GM21529 (cell line): ENCODE data around the gene ARHGAP26.
A peak's percentile ranks its signal among the peaks of the same experiment; 100 is the strongest.

Experiments used
- ATAC-seq: cut with Tn5 transposase; IDR thresholded peaks from one replicate; pipeline ENCODE4 v1.9.1; 2021; ENCODE audit not compliant: unreplicated experiment

ARHGAP26 gene

GRCh38 chr5:142844866-142845265 is 74.7 kb downstream of the ARHGAP26 start:
- ATAC-seq: no peak

- peak; percentile 58 for ATAC-seq
These were observed 75.3 kb downstream of the ARHGAP26 start for GRCh38 chr5:142845402-142845921.

- ATAC-seq: peak; percentile 40
These were observed 75.8 kb downstream of the ARHGAP26 start for GRCh38 chr5:142845954-142846398.

- no peak for ATAC-seq
These were observed 76.2 kb downstream of the ARHGAP26 start for GRCh38 chr5:142846406-142846805.

GRCh38 chr5:142847898-142848790 is 78.0 kb downstream of the ARHGAP26 start:
- no peak for ATAC-seq

- ATAC-seq: no peak
These were observed 79.3 kb downstream of the ARHGAP26 start for GRCh38 chr5:142849466-142849865.

GRCh38 chr5:142849880-142850279 is 79.7 kb downstream of the ARHGAP26 start:
- ATAC-seq: no peak

GRCh38 chr5:142851731-142852130 is 81.6 kb downstream of the ARHGAP26 start:
- ATAC-seq: no peak

GRCh38 chr5:142852416-142853198 is 82.4 kb downstream of the ARHGAP26 start:
- no peak for ATAC-seq

- no peak for ATAC-seq
These were observed 83.5 kb downstream of the ARHGAP26 start for GRCh38 chr5:142853682-142854081.

GRCh38 chr5:142856269-142856782 is 86.1 kb downstream of the ARHGAP26 start:
- ATAC-seq: no peak

GRCh38 chr5:142857405-142857804 is 87.2 kb downstream of the ARHGAP26 start:
- ATAC-seq: no peak

GRCh38 chr5:142859037-142859436 is 88.9 kb downstream of the ARHGAP26 start:
- ATAC-seq: no peak

GRCh38 chr5:142860270-142860669 is 90.1 kb downstream of the ARHGAP26 start:
- ATAC-seq: no peak

GRCh38 chr5:142861011-142861410 is 90.8 kb downstream of the ARHGAP26 start:
- no peak for ATAC-seq

GRCh38 chr5:142862594-142862993 is 92.4 kb downstream of the ARHGAP26 start:
- no peak for ATAC-seq

GRCh38 chr5:142863856-142864255 is 93.7 kb downstream of the ARHGAP26 start:
- no peak for ATAC-seq

GRCh38 chr5:142864290-142865260 is 94.4 kb downstream of the ARHGAP26 start:
- ATAC-seq: no peak

- no peak for ATAC-seq
These were observed 95.5 kb downstream of the ARHGAP26 start for GRCh38 chr5:142865631-142866030.

GRCh38 chr5:142866563-142867275 is 96.5 kb downstream of the ARHGAP26 start:
- ATAC-seq: peak; percentile 75
